ENCODE results near the gene MARK1. TPM values are rescaled to one million over a fixed set of nuclear protein-coding genes. Genes with fewer than 3 reads are reported as not detected.

MARK1 gene
- total and polyA plus RNA-seq, 2 of the 4 experiments (the other 2 are of a cell fraction) = not detected

DNA sequence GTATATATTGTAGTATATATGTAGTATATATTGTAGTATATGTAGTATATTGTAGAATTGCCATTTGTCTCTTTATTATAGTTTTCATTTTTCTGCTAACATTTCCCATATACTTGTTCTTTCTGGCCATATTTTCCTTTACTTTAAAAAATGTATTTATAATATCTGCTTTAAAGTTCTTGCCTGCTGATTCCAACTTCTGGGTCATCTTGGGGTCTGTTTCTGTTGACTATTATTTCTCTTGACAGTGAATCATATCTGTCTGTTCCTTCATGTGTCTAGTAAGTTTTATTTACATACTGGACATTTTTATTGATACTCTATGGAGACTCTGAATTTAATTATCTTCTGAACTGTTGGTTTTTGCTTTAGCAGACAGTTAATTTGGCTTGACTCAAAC is 45.9 kb downstream of the MARK1 start:
- Histone ChIP-seq H3K4me3 (ENCODE audit: insufficient read depth, low read depth, low read length) (no peak overlapping the region), H2AK5ac (ENCODE audit: low read depth, low read length) (no peak overlapping the region), H3K56ac (ENCODE audit: extremely low read depth, insufficient read depth, low read length) (no peak overlapping the region), H2BK5ac (ENCODE audit: low read depth, low read length, poor library complexity, severe bottlenecking) (no peak overlapping the region), H2AFZ (replicated peaks; ENCODE audit: low read length, poor library complexity) (no peak overlapping the region), H2BK15ac (ENCODE audit: low read depth, low read length) (no peak overlapping the region), H3K4ac (ENCODE audit: low read depth, low read length) (no peak overlapping the region), H2BK120ac (ENCODE audit: low read depth, low read length) (no peak overlapping the region), H4K8ac (ENCODE audit: low read depth in 2 of 2, low read length in 2 of 2) (no peak overlapping the region), H3K9me3 (ENCODE audit: control insufficient read depth, insufficient read depth, low read length) (no peaks in the 10 kb centered on the region), H4K91ac (ENCODE audit: insufficient read depth, low read depth, low read length) (no peak overlapping the region), H3K9ac (ENCODE audit: low read depth, low read length) (no peak overlapping the region), H4K20me1 (ENCODE audit: insufficient read depth, low read length) (no peaks in the 10 kb centered on the region), H3K14ac (replicated peaks; ENCODE audit: low read depth, low read length) (no peak overlapping the region), H3K9me1 (ENCODE audit: insufficient read depth, low read length) (no peaks in the 10 kb centered on the region), H4K5ac (ENCODE audit: low read depth, low read length) (no peak overlapping the region), H3K36me3 (ENCODE audit: control insufficient read depth, insufficient read depth, low read length) (no peaks in the 10 kb centered on the region), H3K79me1 (ENCODE audit: low read depth in 1 of 2, low read length in 2 of 2) (no peaks in the 10 kb centered on the region), H3K4me2 (ENCODE audit: low read depth, low read length) (no peak overlapping the region), H3K27me3 (ENCODE audit: control insufficient read depth, insufficient read depth, low read length) (no peaks in the 10 kb centered on the region), H3K4me1 (ENCODE audit: control insufficient read depth, insufficient read depth, low read length) (no peaks in the 10 kb centered on the region), H3K23ac (ENCODE audit: low read depth, low read length) (no peak overlapping the region), H2AK9ac (replicated peaks; ENCODE audit: low read depth, low read length, poor library complexity) (no peak overlapping the region), H2BK20ac (ENCODE audit: low read depth, low read length) (no peak overlapping the region), H3K27ac (ENCODE audit: insufficient read depth, low read length) (no peak overlapping the region), H3K18ac (ENCODE audit: low read depth, low read length) (no peak overlapping the region)
- intact Hi-C loops (cut with micrococcal nuclease) (loop anchor here (10.0 kb wide), 1 partner anchor 289 kb away; no protein-coding TSS in a partner anchor), in situ Hi-C loops (cut with MboI; ENCODE audit: low sequenced_read_pairs) (no loop called here), dilution Hi-C loops (cut with HindIII; ENCODE audit: low sequenced_read_pairs, unreplicated experiment) (no loop called here)
- TF ChIP-seq, protein P1, sequence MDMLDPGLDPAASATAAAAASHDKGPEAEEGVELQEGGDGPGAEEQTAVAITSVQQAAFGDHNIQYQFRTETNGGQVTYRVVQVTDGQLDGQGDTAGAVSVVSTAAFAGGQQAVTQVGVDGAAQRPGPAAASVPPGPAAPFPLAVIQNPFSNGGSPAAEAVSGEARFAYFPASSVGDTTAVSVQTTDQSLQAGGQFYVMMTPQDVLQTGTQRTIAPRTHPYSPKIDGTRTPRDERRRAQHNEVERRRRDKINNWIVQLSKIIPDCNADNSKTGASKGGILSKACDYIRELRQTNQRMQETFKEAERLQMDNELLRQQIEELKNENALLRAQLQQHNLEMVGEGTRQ (IDR thresholded peaks at IDR 0.05; ENCODE audit: low read depth, low read length) = no peak
- no peak for TF ChIP-seq RFX5 (IDR thresholded peaks at IDR 0.05; ENCODE audit: low read depth, low read length)
- TF ChIP-seq SMC3 (IDR thresholded peaks at IDR 0.05; ENCODE audit: low read depth, low read length) = no peak
- TF ChIP-seq BHLHE40 (IDR thresholded peaks at IDR 0.05; ENCODE audit: low read depth, low read length) = no peak
- ChIA-PET POLR2A (ENCODE audit: unreplicated experiment) (no interaction called here), CTCF (no interaction called here)
- no TSS peak for BruUV-seq (replicated peaks)
- DNase-seq = no peak
- ATAC-seq (ENCODE audit: low read depth) = no peak
